Activated CD4-positive, alpha-beta T cell treated with anti-CD3 and anti-CD28 coated beads for 24 hours (primary cell): ENCODE results near the gene FAM120AOS.
"Not testable (repeated sequence)": the region's sequence is repeated elsewhere in the genome, so short reads cannot be mapped to it uniquely, and the experiment has no call there.

Experiments used
- DNase-seq, 2 donors: peaks; one replicate each; pipeline ENCODE4 v3.0.0-alpha.2; 2020; ENCODE audit warnings: low read depth in 2 of 2

FAM120AOS gene

DNA sequence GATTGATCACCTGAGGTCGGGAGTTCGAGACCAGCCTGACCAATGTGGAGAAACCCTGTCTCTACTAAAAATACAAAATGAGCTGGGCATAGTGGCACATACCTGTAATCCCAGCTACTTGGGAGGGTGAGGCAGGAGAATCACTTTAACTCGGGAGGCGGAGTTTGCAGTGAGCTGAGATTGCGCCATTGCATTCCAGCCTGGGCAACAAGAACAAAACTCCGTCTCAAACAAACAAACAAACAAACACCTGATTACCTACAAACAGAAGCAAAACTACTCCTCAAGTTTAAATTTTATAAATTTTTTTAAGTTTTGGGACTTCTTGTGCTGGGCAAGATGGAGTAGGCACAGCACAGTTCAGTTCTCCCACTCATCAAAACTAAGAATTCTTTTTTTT, 14.1 kb downstream of the FAM120AOS start:
- DNase-seq = not testable (repeated sequence)

DNA sequence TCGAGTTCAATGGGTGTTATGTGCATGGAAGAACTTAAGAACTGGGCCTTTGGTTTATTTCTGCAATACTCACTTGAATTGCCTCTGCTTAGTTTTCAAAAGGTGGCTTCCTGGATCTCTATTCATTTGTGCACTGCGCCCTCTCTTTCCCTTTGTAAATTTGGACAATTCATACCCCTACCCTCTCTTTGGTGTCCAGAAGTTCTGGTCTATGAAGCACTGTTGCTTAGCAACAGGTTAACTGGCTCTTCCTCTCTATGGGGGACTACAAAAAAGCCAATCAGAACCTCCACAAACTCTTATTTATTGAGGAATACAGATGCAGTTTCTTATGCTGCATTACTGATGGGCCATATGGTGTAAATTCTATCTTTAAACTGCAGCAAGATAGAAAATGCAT, 15.4 kb downstream of the FAM120AOS start:
- no peak for DNase-seq

DNA sequence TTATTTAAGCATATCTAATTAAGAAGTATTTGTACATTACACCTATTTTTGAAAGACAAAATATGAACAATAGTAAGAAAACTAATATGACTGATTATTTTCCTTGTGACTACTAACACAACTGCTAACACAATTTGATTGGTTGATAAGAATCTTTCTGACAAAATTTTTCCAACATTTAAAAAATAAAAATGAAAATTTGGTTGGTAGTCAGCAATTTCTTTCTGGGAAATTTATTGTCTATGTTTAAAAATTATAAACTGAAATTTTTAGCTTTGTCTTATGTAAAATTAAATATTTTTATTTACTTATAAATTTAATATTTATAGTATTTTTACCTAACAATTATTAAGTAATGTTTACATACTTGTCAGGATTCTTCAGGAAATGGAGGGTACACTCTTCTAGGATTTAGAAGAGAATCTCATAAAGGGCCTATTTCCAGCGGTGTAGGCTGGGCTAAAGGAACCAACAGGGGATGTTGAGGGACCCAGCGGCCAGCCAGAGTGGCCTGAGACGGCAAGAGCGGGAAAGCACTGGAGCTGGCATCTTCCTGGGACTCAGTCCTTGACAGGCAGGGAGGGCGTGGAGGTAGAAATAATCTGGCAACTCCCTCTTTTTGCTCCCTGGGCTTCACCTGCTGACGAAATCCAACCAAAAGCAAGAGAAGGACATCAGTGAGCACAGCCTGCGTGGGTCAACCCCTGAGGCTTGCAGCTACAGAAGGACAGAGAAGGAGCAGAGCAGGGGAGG, 16.6 kb downstream of the FAM120AOS start:
- DNase-seq = no peak

DNA sequence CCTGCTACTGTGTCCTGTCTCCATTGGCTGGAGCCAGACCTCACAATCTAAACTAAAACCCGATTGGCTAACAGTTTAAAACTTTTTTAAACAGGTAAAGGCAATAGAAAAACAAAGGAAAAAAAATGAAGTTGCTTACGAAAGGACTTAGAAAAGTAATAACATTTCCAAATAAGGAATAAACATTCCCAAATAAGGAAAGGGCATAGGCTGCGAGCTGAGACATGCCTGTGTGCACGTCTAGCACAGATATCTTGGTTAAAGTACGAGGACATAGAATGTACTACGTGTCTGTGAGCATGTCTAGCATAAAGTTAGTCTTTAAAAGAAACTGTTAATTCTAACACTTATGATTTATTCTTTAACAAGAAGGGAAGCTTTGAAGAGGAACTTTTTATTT, 17.2 kb downstream of the FAM120AOS start:
- no peak for DNase-seq

DNA sequence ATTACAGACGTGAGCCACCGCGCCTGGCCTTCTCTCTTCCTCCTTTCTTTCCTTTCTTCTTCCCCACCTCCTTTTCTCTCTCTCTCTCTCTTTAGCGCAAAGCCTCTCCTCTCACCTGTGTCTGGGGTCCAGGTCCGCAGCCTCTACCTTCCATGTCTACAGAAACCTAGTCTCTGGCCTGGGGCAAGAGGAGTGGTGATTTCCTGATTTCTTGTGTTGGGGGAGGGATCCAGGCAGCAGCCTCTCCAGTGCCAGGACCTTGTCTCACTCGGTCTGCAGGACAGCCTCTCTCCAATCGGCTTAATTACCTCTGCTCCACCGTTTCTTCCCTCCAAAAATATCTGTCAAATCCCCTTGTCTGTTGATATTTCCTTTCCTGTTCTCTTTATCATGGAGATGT, 18.0 kb downstream of the FAM120AOS start:
- no peak for DNase-seq

DNA sequence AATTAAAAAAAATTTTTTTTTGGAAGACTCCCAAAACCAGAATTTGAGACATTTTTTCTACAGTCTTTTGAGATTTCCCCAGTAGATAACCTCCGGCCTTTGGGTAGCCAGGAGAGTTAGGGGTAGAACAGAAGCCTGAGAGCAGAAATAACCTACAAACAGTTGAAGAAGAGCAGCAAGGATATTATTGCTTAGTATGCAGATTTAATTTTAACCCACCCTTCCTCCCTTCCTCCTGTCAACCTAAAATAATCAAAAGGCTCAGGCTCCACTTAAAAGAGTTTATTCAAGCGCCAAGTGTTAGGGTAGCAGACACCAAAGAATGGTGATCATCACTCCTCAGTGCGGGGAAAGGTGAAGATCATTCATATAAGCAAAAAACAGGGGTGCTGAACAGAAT, 19.3 kb downstream of the FAM120AOS start:
- DNase-seq = no peak

DNA sequence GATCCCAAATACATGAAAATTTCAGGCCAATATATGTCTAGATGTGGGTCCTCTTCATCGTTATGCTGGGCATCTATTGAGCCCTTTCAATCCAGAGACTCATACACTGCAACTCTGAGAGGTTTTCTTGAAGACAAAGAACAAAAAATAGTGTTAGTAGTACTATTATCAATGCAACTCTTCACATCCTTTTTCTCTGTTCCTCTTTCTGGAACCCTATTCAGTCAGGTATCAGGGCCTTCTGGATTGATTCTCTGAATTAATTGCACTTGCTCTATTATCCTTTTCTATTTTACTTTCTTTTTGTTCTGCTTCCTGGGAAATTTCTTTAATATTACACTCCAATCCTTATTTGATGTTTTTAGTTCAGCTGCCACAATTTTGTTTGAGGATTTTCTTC, 20.4 kb downstream of the FAM120AOS start:
- DNase-seq = no peak

DNA sequence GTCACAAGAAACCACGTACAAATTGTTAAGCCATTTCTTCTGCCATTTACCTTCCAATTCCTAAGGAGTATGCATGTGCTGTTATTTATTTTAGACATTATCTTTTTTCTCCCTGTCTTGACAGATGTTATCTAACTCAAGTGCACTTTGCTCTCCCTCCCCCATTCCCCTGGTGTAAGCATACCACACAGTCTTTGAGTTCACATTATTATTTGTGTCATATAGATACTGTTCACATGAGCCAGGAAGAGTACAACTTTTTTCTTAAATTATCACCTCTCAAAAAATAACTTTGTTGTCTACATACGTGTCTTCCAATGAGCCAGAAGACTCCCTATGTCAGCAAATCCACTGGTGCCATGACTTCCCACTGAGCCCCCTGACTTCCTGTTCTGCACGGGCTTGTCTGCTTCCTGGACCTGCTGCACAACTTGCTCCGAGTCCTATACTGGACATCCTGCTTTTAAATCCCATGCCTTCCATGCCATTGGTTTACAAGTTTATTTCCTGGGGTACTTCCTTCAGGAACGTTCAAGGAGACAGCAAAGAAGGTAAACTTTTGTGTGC, 21.8 kb downstream of the FAM120AOS start:
- no peak for DNase-seq

DNA sequence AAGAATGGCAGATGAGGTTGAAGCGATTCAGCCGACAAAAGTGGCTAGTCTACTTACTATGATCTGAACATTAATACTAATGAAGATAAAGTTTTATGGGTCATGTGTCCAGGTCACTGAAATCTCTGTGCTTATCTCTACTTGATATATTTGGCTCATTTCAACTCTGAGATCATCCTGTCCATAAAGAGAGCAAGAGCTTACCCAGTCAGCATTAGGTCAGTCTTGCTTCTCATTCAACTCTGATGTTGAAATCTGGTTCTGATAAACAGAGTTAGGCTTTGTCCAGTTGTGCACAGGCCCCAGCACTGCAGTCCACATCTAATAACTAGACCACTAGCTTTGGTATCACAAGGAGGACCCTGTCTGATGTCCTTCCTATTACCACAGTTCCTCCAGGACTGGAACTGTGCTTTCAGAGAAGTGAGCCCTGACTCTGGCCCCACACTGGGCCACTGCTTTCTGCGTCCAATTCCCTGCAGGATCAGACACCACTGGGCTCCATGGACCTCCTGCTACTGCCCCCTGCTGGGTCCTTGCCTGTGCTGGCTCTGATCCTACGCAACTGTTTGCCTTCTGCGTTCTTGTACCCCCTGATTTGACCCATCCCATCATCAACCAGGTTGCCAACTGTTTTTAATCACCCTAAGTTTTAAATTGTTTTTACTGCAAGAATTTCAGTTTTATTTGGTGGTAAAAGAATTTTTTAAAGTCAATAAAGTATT, 25.6 kb downstream of the FAM120AOS start:
- peak in 1 of 2 donors; percentile 3 for DNase-seq

DNA sequence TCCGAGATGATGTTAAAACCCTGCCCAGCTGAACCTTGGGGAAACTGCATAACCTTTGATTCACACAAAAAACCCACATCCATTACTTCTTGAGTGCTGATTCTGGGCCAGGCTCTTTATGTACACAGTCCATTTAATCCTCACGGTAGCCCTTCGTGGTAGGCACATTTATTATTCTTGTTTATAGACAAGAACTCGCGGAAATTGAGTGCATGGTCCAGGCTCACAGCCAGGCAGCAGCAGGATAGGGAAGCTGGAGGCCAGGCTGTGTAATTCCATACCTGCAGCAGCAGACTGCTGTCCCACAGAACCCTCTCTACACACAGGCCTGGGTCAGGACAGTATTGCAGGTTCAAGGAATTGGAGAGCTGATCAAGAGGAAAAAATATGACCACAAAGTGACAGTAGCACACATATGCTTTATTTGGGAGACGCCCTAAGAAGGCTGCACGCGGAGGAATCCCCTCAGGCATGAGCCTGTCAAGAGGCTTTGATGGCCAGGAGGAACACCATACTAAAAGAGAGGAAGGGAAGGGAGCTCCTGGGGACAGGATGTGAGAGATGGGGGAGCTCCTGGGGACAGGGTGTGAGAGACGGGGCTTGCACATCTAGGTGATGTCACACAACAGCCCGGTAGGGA, 30.3 kb downstream of the FAM120AOS start:
- no peak for DNase-seq

DNA sequence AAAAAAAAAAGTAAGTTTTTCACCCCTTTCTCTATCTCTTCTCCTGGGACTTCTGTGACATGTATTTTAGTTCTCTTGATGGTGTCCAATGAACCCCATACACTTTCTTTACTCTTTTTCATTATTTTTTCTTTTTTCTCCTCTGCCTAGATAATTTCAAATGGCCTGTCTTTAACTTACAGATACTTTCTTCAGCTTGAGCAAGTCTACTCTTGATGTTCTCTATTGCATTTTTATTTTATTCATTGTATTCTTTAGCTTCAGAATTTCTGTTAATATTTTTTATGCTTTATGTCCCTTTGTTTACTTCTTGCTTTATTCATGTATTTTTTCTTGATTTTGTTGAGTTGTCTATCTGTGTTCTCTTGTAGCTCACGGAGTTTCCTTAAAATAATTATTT, 34.4 kb downstream of the FAM120AOS start:
- DNase-seq = no peak

DNA sequence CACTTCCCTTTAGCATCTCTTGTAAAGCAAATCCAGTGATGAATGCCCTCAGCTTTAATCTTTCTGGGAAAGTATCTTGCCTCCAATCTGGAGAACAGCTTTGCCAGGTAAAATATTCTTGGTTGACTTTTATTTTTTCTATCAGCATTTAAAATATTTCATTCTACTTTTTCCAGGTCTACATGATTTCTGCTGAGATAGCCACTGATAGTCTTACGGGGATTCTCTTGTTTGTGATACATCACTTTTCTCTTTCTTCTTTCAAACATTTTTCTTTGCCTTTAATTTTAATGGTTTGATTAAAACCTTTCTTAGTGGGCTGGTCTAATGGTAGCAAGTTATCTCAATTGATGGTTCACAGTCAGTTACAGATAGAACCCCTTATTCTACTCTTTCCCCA, 35.8 kb downstream of the FAM120AOS start:
- no peak for DNase-seq

DNA sequence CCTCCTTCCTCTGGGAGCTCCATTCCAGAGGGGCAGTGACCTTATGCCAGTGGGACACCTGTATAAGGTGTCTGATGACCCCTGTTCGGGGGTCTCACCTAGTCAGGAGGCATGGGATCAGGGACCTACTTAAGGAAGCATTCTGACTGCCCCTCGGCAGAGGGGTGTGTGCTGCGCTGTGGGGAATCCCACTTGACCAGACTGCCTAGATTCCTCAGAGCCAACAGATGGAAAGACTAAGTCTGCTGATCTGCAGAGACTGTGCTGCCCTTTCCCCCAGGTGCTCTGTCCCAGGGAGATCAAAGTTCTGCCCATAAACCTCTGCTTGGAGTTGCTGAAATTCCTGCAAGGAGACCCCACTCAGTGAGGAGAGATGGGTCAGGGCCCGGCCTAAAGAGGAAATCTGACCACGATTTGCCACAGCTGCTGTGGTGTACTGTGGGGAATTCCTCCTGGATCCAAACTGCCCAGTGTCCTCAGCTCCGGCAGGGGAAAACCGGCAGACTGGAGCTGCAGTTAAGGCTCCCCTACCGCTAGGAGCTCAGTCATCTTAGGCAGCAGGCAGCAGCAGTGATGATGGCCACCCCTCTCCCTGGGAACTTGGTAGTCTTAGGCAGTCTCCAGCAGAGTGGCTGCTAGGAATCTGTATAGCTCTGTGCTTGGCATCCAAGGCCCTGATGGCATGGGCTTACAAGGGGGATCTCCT, 36.7 kb downstream of the FAM120AOS start:
- DNase-seq = no peak

DNA sequence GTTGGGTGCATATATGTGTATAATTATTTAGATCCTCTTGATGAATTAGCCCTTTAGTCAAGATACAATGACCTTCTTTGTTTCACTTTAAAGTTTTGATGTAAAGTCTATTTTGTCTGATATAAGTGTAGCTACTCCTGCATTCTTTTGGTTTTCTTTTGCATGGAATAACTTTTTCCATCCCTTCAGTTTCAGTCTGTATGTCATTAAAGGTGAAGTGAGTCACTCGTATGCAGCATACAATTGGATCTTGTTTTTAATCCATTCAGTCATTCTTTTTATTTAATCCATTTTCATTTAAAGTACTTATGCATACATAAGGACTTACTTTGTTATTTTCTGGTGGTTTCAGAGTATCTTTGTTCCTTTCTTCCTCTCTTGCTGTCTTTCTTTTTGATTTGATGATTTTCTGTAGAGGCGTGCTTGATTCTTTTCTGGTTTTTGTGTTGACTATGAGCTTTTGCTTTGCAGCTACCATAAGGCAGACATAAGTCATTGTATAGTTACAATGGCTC, 38.1 kb downstream of the FAM120AOS start:
- no peak for DNase-seq

DNA sequence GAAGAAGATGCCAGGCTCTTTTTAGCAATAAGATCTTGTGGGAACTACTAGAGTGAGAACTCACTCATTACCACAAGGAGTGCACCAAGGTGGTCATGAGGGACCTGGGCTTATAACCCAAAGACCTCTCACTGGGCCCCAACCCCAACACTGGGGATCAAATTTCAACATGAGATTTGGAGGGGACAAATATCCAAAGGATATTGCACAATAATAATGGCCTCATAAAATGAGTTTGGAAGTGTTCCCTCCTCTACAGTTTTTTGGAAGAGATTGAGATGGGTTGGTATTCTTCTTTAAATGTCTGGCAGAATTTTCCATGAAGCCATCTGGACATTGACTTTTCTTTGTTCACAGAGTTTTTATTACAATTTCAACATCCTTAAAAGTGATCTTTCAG, 39.9 kb downstream of the FAM120AOS start:
- DNase-seq = no peak

DNA sequence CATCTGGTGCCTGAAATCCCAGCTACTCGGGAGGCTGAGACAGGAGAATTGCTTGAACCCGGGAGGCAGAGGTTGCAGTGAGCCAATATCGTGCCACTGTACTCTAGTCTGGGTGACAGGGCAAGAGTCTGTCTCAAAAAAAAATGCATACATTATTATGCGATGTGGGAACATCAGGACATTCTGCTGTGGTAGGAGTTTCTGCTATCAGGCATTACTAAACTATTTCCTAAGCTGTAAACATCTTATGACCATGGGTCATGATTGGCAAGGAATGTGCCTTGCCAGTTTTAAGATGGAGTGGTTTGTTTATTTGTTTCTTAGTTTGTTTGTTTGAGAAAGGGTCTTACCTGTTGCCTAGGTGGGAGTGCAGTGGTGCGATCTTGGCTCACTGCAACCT, 47.0 kb downstream of the FAM120AOS start:
- no peak for DNase-seq

DNA sequence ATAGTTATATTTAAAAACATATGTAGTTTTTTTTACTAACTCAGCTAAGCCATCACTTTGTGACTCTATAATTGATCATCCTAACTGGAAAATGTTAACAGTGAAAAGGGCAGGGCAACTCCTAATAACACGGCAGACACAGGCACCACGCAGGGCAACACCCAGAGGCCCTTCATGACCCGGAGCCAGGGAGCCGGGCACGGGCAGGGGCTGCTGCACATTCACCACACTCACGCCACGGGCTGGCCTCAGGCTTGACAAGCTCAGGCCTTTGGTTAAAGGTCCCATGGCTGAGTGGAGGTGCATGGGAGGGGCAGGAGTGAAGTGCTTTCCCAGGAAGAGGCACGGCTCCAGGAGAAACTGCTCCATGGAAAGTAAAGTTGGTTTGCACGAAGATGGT, 54.9 kb downstream of the FAM120AOS start:
- no peak for DNase-seq

DNA sequence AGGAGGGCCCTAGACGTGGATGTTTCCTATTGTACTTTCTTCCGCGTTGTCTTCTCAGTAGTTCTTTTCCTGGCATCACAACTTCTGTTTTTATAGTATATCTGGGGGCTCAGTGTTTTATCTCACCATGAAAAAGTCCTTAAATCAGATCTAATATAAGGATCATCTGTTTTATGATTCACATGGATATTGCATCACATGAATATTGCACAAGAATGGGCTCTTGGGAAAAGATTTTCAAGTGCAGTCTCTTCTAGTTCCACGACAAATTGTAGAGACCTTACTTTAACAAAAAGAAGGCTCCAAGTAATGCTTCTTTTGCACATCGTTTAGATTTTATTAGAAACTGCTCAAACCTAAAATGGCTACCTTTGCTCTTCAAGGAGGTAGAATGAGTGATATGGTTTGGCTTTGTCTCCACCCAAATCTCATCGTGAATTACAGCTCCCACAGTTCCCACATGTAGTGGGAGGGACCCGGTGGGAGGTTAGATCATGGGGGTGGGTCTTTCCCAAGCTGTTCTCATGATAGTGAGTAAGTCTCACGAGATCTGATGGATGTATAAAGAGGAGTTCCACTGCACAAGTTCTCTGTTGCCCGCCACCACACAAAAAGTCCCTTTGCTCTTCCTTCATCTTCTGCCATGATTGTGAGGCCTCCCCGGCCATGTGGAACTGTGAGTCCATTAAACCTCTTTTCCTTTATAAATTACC, 55.6 kb downstream of the FAM120AOS start:
- no peak for DNase-seq
